GM20431 (cell line): ENCODE results near the gene FGB.

Source experiments
- in situ Hi-C: fragments of 300-500 bp; cut with MseI, MboI; formaldehyde crosslinking; loops from one replicate; pipeline ENCODE4 v1.15.0; 2020; ENCODE audit warnings: low sequenced_read_pairs; ENCODE audit not compliant: unreplicated experiment

The FGB gene

GRCh38 chr4:154615211-154615610 is 52.4 kb downstream of the FGB start:
- in situ Hi-C loops: loop anchor here (10.0 kb wide), 1 partner anchor 60 kb away; the partner anchor contains the start of gene PLRG1

- in situ Hi-C loops: loop anchor here (10.0 kb wide), 1 partner anchor 61 kb away; the partner anchor contains the start of gene PLRG1
Measured at GRCh38 chr4:154616287-154616686, 53.5 kb downstream of the FGB start.

GRCh38 chr4:154616731-154617130 is 53.9 kb downstream of the FGB start:
- in situ Hi-C loops: loop anchor here (10.0 kb wide), 1 partner anchor 62 kb away; the partner anchor contains the start of gene PLRG1

- in situ Hi-C loops: loop anchor here (10.0 kb wide), 1 partner anchor 63 kb away; the partner anchor contains the start of gene PLRG1
Measured at GRCh38 chr4:154617820-154618317, 55.1 kb downstream of the FGB start.

GRCh38 chr4:154618708-154619315 is 56.0 kb downstream of the FGB start:
- in situ Hi-C loops: loop anchor here (10.0 kb wide), 1 partner anchor 64 kb away; the partner anchor contains the start of gene PLRG1

- in situ Hi-C loops: no loop called here
Measured at GRCh38 chr4:154620111-154620510, 57.3 kb downstream of the FGB start.
